A673 (cell line): ENCODE measurements around the gene RSPRY1.

Experiments used
- CTCF ChIP-seq: fragments of 300-800, 200-600 bp; sonication (generic); conservative IDR thresholded peaks from 2 replicates; pipeline ENCODE4 v1.5.1; 2017; ENCODE audit warnings: low read depth, mild to moderate bottlenecking, antibody characterized with exemption, low read length, moderate library complexity, mixed read lengths
- EZH2 ChIP-seq: fragments of 200-600 bp; sonication (generic); IDR thresholded peaks from 2 replicates; pipeline ENCODE4 v1.6.1; 2017; ENCODE audit warnings: borderline replicate concordance, low read depth, mild to moderate bottlenecking, mixed read lengths, antibody characterized with exemption, low read length; ENCODE audit not compliant: poor library complexity, severe bottlenecking

- TF ChIP-seq CTCF (no peak), EZH2 (no peak)
These were observed 84.9 kb downstream of the RSPRY1 start for GRCh38 chr16:57271063-57271345.
